GM12892 (cell line): ENCODE measurements around the gene DTD1.

ENCODE experiments used
- DNase-seq: peaks from one replicate; pipeline ENCODE4 v3.0.0; 2011; ENCODE audit not compliant: insufficient read length
- FAIRE-seq: peaks from 2 replicates; lab custom pipeline; 2011; peaks lifted over from hg19 to GRCh38; lab: Jason Lieb, UNC
- POLR2A ChIP-seq: IDR thresholded peaks from 2 replicates; pipeline ENCODE4 v1.6.1; 2011; ENCODE audit warnings: low read depth, low read length, control low read depth
- POLR2AphosphoS5 ChIP-seq: IDR thresholded peaks from 2 replicates; pipeline ENCODE4 v1.6.1; 2011; ENCODE audit warnings: low read depth, low read length, control low read depth
- TAF1 ChIP-seq: IDR thresholded peaks from 2 replicates; pipeline ENCODE4 v1.6.1; 2011; ENCODE audit warnings: low read depth, mild to moderate bottlenecking, control low read depth, low read length, borderline replicate concordance

The DTD1 gene

DNA sequence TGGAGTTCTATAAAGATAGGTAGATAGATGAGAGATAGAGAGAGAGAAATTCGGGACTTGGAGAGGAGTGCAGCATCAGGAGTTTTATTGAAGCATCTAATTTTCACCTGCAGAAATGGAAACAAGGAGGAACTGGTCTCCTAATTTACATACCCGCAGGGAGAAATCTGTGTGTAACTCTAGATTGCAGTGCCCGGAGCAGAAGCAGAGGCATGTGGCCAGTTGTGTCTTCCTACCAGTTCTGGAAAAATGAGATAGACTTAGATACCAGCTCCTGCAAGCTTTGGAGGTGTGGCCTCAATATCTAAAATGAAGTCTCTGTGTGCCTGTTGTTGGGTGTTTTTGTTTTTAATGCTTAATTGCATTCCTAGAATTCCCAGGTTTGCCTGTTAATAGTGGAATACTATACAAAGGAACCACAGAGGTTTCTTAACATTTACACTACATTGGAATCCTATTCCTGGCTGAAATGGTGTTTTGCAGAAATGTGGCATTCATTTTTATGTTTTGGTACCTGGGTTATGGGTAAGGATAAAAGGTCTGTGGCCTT lies 57.4 kb downstream of the DTD1 start:
- FAIRE-seq = no peak
- TF ChIP-seq POLR2A = no peak
- TF ChIP-seq TAF1 = no peak
- no peak for TF ChIP-seq POLR2AphosphoS5
- DNase-seq = no peak

DNA sequence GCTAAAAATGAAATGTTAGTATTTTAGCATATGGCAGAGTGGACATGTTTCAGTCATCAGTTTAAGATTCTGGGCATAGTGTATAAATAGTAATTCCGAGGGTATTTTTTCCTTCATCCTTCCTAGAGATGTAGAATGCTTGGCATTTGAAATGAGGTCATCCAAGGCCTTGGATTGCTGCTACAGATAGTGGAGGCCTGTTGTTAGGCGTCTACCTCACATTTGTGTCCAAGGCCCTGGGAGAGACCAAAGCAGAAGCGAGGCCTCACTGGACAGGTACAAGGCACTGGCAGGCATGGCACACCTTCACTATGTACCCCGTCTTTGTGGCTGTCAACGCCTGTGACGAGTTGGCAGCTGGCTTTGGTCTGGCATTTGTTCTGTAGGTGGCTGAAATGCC lies 58.0 kb downstream of the DTD1 start:
- no peak for TF ChIP-seq TAF1
- no peak for TF ChIP-seq POLR2AphosphoS5
- TF ChIP-seq POLR2A = no peak
- DNase-seq = no peak
- no peak for FAIRE-seq

DNA sequence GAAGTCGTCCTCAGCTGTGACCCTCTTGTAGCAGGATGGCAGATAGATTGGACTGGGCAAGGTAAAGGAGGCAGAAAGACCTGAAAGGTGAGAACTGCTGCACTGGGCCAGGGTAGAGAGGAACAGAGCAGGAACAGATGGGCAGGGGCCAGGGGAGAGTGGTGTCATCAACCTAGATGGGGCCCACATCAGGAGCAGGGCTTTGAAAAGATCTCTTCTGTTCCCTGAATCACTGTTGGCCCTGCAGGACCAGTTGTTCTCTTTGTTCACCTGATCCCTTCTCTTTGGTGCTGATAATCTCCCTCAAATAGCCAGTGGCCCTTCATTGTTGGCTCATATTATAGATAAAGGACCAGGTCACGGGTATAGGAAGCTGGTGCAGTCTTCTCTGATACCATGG lies 59.9 kb downstream of the DTD1 start:
- TF ChIP-seq TAF1 = no peak
- FAIRE-seq (no peak), DNase-seq (no peak)

DNA sequence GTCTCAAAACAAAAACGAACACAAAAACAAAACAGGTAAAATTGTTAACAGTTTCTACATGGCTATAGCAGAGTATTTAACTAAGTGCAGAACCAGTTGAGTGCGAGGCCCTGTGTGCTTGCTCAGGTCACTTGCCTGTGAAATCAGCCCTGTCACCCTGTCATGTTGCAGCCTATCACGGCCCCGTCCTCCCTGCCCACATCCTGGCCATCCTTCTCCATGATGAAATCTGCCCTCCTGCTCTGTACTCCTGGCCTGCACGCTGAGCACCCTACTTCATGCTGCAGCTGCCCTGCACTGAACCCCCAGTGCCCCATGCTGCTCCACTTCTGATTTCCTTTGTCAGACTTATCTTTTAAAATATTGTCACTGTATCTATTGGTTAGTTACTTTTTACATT lies 62.4 kb downstream of the DTD1 start:
- TF ChIP-seq TAF1 (no peak), POLR2AphosphoS5 (no peak), POLR2A (no peak)
- DNase-seq = no peak
- FAIRE-seq = no peak

DNA sequence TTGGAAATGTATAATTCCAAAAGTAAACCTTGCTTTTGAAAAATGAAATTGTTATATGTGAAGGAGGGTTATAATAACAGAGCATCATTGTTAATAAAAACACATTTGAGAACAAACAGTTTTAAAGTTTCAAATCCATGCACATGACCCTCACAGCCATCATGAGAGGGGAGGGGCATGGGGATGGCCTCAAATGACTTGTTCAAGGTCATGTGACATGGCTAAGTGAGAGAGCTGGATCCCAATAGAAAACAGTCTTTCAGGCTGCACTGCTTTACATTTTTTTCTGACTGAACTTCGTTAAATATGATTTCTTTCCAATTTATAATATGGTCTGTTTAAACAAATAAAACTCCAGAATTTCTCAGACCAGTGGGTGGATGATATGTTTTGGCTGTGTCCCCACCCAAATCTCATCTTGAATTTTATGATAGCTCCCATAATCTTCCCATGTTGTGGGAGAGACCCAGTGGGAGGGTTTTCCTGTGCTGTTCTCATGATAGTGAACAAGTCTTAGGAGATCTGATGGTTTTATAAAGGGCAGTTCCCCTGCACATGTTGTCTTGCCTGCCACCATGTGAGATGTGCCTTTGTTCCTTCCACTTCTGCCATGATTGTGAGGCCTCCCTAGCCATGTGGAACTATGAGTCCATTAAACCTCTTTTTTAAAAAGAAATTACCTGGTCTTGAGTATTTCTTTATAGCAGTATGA lies 66.0 kb downstream of the DTD1 start:
- FAIRE-seq (no peak), DNase-seq (no peak)
- TF ChIP-seq TAF1 = no peak
- no peak for TF ChIP-seq POLR2A
- TF ChIP-seq POLR2AphosphoS5 = no peak

DNA sequence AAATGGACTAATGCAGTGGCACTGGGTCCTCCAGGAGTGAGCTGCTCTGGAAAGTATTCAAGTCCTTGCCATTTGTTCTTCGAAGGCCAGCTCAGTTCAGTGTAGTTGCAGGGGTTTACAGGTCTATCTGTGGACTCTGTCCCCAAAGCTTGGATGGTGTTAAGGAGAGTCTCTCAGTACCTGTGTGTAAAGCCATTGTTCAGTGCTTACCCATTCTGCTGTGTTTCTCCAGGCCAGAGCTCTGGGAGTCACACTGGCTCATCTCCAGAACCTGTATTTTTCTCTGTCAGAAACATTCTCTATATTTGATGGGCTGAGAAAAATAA lies 66.6 kb downstream of the DTD1 start:
- DNase-seq (no peak), FAIRE-seq (no peak)
- no peak for TF ChIP-seq POLR2A
- TF ChIP-seq TAF1 = no peak
- TF ChIP-seq POLR2AphosphoS5 = no peak

DNA sequence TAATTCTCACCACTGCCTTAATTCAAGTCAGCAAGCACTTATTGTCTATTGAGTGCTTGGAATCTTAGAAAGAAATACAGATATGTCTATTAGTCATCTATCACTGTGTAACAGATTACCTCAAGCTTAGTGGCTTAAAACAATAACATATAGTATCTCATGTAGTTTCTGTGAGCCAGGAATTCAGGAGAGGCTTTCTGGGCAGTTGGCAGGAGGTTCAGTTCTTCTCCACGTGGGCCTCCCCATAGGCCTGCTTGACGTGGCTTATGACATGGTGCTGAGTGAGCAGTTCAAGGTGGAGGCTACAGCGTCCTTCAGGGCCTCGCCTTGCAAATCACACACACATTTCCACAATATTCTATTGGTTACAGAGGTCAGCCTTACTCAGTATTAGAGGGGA lies 69.7 kb downstream of the DTD1 start:
- no peak for DNase-seq
- no peak for FAIRE-seq
- TF ChIP-seq POLR2AphosphoS5 = no peak
- TF ChIP-seq TAF1 = no peak
- no peak for TF ChIP-seq POLR2A

DNA sequence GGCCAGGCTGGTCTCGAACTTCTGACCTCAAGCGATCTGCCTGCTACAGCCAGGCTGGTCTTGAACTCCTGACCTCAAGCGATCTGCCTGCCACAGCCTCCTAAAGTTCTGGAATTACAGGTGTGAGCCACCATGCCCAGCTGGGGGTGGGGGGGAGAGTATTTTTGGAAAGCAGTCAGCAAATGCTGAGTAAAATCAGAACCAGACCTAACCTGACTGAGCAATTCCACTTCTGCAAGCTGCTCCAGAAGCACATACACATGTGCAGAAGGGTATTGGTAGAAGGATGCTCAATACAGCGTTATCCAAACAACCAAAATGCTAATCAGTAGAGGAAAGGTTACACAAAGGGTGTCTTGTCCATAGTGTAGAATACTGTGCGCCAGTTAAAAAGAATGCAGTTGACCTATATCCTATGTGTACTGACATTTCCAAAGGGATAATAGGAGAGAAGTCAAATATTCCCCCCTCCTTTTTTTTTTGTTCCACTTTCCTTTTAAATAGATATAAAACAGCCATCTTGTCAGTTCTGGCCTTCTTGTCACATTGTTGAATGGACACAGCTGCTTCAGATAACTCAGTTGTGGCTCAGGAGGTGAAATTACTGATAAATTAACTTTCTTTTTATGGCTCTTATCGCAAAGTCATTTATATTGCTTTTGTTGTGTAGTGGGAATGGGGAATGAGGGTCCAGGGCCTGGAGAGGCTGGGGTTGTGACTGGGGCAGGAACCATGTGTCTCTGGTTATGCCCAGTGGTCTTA lies 74.6 kb downstream of the DTD1 start:
- DNase-seq (no peak), FAIRE-seq (peak; percentile 74)
- TF ChIP-seq TAF1 (no peak), POLR2A (no peak), POLR2AphosphoS5 (peak; percentile 55; the same call in 1 of the 2 replicates)

DNA sequence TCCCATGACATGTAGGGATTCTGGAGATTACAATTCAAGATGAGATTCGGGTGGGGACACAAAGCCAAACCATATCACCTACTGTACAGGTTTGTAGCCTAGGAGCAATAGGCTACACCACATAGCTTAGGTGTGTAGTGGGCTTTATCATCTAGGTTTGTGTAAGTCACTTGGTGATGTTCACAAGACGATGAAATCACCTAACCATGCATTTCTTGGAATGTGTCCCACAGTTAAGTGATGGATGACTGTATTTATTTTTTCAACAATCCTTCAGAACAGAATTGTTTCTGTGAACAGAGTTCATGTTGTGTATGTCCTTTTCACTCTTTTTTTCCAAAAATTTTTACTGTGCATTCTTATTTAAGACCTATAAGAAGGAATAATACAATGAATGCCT lies 76.1 kb downstream of the DTD1 start:
- FAIRE-seq (no peak), DNase-seq (no peak)
- TF ChIP-seq POLR2A = no peak
- no peak for TF ChIP-seq TAF1
- TF ChIP-seq POLR2AphosphoS5 = no peak

DNA sequence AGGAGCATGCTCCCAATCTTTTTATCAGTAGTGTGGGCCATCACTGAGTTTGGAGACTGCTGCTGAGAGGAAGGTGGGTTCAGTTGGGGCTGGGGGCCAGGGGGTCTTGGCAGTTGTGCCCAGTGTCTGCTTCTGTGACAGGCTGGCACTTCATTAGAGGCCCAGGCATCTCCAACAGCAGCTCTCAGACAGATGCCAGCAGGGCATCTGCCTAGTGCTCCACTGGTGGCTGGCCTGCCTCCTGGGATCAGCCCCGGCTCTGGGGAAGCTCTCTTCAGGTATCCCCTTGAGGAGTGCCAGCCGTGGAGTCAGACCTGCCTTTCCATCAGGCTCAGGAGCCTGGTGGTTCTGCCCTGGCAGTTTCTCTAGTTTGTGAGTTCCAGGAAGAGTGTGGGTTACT lies 77.3 kb downstream of the DTD1 start:
- DNase-seq (no peak), FAIRE-seq (no peak)

DNA sequence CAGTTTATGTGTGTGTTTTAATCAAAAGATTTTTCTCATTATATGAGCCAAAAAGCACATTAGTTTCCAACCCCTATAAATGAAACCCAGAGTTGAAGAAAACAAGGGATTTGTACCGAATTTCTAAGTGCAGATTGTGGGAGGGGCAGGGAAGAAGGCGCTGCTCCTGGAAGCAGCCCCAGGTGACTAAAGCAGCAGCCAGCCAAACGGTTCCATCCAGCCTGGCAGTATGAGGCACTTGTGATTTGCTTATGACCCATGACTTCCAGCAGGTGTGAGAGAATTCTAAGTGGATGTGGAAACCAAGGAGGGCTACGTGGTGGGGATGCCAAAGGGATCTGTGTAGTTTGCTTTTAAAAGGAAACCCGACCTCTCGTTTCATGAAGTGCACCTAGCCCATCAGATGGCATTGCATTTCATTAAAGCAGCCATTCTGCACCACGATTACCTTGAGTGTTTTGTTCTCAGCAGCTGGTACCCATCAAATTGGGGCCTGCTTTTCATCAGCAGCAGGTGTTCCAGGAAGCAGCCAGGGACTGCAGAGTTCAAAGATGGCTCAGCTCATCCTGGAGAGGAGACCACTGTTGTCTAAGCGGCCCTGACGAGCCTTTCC lies 79.1 kb downstream of the DTD1 start:
- FAIRE-seq (no peak), DNase-seq (no peak)
- TF ChIP-seq POLR2AphosphoS5 = no peak
- no peak for TF ChIP-seq TAF1
- no peak for TF ChIP-seq POLR2A

More for the DNA sequence above, 77.3 kb downstream of the DTD1 start:
- no peak for TF ChIP-seq POLR2AphosphoS5
- TF ChIP-seq POLR2A = no peak
- TF ChIP-seq TAF1 = no peak

DNA sequence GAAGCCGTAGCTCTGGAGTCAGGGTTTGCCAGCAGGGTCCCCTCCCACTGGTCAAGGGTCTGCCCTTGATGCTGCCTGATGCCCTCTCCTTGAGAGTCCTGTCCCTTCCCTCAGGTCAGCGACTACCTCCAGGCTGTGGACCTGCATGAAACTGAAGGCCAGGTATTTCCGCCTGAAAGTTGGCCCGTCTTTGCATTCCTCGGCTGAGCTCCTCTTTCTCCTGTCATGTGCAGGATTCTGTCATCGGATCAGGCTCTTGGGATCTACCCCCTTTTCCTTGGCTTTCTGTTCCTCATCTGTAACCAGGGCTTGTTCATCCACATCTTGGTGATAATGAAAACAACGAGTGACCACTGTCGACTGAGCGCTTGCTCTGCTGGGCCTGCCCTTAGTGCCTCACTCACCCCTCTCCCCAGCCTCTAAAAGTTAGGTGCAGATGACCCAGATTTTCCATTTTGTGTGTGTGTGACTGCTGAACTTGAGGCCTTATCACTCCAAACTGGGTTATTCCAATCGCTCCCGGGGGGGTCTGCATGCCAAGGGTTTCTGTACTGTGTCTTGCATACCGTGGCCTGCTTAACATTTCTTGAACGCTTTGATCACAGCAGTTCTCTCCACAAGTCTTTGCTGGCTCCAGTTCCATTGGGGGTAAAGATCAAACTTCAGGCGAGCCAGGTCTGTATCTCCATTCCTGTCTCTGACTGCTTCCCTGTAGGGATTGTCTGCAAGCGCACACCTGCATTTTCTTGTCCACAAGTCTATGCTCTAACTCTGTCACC lies 81.6 kb downstream of the DTD1 start:
- DNase-seq (no peak), FAIRE-seq (no peak)
- no peak for TF ChIP-seq TAF1
